Raji (cell line): ENCODE results near the gene VEGFA.

Source experiments
- POLR2A ChIP-seq: IDR thresholded peaks from 2 replicates; pipeline ENCODE4 v1.6.1; 2011; ENCODE audit warnings: low read depth, low read length, control low read depth; ENCODE audit not compliant: insufficient read depth

The VEGFA gene

DNA sequence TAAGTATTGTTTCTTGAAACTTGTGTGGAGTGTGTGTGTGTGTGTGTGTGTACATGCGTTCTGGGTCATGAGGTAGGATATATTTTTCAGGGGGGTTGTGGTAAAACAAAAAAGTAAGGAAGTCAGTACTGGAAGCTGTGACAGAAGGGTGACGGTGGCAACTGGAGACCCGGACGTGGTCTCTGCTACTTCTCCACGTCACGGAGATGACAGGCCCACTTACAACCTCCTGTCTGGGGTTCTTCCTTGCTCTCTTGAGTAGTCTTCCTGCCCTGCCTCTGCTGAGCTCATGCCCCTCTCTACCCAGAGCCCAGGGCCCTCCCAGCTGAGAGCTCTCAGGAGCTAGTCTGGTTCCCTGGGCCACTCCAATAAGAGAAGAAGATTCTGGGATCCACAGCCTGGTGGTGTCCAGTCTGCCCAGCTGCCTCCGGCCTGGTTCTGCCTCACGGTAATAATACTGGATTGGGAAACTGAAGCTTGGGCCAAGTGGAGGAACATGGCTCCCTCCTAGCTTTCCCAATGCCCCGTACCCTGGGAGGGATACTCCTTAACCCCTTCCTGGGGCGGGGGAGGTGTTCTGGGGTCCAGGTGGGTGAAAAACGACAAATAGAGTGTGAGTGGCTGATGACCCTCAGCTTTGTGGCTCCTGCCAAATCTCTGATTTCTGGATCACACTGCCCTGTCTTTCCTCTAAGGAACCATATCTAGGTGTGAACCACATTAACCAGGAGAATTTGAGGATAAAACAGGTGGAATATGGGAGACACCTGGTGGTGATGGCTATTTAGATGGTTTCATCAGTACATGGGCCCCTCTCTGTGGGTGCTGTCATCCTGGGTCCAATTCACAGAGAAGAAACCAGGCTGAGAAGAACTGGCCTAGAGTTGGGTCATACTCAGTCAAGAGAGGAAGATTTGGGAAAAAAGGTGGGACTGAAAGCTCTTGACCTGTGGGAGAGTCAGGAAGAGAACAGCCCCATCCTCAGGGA lies 27.2 kb downstream of the VEGFA start:
- TF ChIP-seq POLR2A, result no peak

DNA sequence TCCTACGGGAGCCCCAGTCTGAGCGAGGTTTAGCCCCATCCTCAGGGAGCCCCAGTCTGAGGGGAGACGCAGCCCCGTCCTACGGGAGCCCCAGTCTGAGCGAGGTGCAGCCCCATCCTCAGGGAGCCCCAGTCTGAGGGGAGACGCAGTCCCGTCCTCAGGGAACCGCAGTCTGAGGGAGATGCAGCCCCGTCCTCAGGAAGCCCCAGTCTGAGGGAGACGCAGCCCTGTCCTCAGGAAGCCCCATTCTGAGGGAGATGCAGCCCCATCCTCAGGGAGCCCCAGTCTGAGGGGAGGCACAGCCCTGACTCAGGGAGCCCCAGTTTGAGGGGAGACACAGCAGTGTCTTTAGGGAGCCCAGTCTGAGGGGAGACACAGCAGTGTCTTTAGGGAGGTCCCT lies 27.9 kb downstream of the VEGFA start:
- no peak for TF ChIP-seq POLR2A

DNA sequence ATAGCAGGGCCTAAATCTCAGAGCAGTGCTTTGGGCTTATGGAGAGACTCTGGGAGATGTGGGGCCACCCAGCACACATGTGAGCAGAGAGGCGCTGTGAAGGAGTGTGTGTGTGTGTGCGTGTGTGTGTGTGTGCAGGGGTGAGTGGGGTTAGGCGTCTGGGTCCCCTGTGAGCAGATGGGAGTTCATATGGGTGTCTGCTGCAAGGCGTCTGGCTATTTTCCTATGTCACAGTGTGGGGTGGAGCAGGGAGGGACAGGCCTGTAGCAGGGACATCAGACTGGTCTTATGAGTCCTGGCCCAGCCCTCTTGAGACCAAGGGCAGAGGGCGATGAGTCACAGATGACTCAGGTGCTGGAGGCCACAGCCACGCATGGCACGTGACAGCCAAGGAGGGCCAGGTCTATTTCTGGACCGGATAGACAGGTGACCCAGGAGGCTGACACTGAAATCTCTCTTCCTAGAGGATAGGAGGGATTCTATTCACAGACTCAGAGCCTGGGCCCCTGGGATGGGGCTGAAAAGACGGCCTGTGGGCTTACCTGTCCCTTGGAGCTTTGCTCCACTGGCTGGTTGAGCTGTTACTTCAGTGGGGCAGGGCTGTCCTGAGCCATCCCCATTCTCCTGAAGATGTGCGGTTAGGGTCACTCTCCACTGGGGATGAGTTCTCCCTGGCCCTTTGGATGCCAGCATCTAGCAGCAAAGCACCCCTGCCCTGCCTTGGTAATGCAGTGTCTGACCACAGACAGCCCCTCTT lies 28.9 kb downstream of the VEGFA start:
- TF ChIP-seq POLR2A, result no peak

DNA sequence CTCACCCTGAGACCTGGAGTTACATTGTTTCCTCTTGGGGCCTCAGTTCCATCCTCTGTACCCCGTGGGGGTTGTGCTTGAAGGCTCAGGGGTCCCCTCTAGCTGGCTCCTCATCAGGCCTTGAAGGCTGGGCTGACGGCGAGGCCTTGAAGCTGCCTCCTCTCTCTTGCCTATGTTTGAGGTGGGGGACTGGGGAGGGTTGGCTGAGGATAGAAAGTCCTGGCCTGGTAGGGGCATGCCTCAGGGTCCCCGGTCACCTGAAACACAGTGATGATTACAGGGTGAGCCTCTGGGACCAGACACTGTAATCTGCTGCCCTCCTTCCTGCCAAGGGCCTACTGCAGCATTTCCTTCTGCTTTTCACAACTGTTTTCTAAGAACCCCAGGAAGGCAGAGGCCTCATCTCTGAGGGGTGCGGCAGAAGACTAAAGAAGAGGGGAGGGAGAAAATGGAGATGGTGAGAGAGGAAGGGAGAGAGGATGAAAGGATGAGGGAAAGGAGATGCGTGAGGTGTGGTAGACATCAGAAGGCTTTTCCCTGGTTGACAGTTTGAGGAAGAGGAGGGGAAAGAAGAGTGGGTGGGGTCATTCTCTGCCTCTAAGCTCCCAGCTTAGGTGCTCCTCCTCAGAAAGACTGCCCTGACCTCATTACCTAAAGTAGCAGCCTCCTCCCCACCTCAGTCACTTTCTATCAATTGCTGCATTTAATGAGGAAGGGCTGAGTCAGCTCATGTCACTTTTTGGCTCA lies 29.7 kb downstream of the VEGFA start:
- no peak for TF ChIP-seq POLR2A

DNA sequence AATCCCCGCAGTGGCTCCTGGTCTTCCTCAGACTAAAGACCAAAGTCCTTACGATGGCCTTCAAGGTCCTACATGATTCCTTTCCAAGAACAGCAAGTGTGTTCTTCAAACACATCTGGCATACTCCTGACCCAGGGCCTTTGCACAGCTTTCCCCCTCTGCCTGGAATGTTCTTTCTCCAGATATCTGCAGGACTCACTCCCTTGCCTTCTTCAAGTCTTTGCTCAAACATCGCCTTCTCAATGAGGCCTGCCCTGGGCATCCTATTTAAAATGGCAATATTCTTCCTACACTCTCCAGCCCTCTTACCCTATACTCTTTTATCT lies 30.2 kb downstream of the VEGFA start:
- TF ChIP-seq POLR2A, result no peak

DNA sequence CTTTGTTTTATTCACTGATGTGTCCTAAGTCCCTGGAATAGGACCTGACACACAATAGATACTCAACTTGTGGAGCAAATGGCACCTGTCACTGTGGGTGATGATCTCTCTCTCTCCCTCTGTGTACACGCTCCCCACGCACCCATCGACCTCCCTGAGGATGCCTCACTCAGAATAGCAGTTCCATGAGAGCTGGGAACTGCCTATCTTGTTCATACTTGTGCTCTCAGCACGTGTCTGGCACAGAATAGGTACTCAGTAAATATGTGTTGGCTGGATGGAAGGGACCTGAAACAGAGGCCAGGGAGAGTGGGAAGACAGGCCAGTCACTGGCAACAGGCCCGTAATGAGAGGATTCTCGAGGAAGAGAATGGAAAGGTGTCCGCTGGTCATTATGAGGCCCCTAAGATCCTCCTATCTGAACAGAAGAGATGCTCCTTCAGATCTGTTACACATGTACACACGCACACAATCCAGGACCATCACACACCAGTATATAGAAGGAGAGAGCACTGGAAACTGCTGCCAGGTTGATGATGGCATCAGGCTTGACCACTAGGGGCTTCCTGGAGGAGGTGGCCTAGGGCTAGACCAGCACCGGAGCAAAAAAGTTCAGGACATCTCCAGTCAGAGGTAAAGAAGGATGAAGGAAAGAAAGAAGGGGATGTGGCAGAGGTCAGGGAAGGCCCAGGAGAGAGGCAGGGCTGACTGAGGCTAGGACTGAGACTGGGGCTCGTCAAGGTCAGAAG lies 30.9 kb downstream of the VEGFA start:
- TF ChIP-seq POLR2A, result no peak

DNA sequence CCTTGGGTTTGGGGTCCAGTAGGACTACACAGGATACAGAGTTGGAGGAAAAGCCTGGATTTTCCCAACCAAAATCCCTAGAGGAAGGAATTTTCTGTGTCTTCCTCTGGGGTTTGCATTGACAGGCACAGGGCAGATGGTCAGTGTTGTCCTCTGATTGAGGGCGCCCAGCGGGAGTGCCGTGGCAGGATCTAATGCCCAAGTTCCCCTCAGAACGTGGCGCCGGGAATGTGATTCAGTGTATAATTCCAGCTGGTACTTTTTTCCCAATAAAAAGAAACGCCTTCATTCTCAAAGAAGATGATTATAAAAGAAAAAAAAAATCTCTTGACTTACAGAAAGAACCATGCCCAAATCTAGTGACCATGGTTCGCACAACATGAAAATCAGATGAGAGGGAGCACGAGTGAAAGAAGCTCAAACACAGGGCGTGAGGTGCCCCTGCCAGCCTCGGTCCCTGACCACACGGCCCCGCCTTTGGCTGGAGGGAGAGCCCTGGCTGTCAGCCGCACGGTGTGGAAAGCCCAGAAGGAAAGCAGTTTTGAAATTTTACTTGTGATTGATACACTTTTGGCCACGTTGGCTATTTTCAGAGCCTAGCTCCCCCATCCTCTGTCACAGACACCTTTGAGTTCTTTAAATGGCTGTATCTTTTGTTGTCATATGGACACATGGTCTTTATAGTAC lies 31.6 kb downstream of the VEGFA start:
- no peak for TF ChIP-seq POLR2A

DNA sequence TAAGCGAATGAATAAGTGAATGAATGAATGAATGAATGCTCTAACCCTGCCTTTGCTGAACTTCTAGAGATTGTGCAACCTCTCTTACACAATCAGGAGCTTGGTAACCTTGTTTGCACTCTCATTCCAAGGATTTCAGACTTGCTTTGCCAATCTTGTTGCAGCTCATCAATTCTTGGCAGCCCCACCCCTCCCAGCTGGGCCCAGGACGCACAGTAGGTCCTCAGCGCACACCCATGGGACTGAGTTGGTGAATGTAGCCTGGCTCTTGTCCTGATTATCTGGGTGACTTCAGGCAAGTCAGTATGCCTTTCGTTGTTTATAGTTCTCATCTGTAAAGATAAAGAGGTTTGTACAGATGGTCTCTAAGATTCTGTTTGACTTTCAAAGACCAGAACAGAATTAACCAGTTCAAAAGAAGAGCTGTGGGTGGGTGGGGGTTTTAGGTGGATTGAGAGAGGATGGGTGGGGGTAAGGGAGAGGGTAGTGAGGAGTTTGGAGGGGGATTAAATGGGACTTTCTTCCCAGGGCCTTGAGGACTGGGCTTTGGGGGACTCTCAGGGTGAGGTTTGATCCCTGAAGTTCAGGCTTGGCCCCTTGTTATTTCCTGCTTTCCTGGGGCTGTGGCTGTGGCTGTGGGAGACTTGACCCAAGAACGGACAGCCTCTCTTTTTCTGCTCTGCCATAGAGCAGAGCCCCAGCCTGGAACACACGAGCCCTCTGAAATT lies 33.2 kb downstream of the VEGFA start:
- no peak for TF ChIP-seq POLR2A

DNA sequence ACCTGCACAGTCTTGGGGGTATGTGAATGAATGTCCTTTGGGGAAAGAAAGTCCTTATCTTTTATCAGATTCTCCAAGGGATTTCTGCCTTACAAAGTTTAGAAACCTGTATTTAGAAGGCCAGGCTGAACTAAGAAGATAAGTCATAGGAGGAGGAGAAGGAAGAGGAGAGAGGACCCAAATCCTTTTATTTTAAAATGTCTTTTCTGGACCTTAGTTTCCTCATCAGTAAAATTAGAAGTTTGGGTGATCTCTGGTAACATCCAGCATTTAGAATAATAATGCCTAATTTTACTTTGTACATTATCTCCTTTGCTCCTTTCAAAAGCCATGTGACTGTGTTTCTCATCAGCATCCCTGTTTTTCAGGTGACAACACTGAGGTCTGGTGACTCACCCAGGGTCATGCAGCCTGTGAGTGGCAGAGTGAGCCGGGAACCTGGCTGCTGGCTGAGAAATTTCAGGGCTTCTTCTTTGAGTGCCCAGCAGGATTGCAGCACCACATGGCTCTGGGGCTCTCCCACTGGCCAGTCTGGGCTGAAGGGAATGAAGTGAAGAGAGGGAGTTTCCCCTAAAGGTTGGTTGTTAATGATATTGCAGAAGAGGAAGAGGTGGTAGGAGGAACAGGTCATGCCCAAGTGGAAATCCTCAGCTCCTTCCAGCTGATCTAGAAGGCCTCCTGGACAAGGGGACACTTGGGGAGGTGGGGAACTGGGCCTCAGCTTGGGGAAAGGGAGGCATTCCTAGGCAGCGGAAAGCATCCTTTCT lies 34.0 kb downstream of the VEGFA start:
- no peak for TF ChIP-seq POLR2A

DNA sequence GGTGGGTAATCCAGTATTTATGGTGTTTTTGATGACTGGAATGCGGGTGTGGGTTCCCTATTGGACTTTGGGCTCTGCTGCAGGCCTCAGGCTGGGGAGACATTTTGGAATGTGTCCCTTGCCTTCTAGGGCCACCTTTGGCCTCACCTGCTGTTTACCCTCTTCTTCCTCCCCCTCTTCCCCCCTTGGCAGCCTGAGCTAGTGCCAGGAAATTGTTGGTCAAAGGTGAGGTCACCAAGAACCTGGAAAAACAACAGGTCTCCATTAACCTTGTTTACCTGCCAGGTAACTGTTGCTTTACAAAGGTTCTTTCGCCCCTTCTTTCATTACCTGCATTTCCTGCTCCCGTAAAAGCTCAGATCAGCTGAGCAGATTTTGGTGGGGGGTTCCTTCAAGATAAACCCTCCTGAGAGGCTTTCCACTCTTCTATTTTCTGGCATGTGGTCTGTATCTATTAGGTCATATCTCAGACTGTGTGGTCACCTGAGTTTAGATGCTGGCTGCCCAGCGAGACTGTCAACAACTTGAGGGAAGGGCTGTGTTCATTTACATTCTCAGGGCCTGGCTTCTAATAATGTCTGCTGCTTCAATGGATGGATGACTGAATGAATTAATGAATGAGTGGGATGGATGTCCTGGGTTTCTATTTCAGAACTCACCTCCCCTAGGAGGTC lies 34.7 kb downstream of the VEGFA start:
- TF ChIP-seq POLR2A, result no peak

DNA sequence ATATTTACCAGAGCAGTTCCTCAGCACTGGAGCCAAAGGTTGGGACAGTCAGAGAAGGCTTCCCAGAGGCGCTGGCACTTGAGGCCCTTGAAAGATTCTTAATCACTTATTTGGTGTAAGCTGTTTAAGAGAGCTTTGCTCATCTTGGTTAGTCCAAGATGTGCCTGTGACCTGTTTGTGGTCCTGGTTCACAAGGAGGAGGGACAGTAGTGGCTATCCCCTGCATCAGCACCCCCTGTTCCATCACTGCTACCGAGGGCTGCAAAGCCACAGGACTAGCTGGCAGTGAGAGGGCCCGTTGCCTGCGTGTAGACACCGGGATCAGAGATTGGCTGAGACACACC lies 35.7 kb downstream of the VEGFA start:
- no peak for TF ChIP-seq POLR2A

DNA sequence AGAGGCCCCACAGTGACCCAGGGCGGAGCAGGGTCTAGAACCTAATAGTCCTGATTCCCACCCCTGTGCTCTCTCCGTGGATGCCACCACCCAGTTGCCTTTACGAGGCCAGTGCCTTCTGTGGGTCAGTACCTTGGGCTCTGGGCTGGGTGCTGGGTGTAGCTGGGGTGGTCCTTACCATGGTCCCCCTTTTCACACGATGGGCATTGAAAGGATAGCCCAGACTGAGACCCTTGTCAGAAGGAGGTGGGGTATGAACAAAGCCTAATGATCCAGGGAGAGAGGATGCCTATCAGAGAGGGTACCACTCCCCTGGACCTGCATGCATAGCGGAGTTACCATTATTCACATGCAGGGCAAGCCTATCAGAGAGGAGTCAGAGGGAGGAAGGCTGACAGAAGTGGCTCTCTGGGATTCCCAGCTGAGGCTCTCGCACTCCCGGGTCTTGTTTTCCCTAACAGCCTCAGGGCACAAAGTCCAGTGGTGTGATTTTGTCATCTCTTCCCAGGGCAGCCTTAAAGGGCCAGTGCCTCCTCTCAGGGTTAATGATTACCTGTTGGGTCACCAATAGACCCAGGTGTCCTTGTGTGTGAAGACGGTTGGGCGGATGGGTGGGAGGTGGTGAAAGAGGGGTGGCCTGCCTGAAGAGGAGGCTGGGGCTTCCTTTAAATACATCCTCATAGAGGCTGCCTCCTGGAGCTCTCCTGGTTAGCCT lies 36.2 kb downstream of the VEGFA start:
- TF ChIP-seq POLR2A, result no peak

DNA sequence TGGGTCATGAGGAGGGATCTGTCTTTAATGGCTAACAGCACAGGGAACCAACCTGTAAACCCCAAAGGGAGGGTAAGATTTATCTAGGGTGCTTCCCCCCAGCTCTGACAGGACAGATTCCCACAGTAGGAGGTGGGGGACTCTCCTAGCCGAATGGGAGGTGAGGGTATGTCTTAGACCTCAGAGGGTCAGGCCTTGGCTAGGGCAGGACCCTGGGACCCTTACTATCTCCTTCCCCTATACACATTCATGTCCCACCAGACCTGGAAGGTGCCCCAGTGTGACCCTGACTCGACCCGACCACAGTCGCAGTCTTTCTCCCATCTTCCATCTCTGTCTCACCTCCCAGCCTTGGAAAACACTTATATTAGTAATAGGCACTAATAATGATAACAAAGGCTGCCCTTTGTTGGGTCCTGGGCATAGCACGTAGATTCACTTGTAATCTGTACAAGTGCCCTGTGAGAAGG lies 36.8 kb downstream of the VEGFA start:
- TF ChIP-seq POLR2A, result no peak
